ENCODE measurements around the gene RAB39B.
A peak's percentile ranks its signal among the peaks of the same experiment; 100 is the strongest.
"Not testable (repeated sequence)": the region's sequence is repeated elsewhere in the genome, so short reads cannot be mapped to it uniquely, and the experiment has no call there.

Gene RAB39B, protein sequence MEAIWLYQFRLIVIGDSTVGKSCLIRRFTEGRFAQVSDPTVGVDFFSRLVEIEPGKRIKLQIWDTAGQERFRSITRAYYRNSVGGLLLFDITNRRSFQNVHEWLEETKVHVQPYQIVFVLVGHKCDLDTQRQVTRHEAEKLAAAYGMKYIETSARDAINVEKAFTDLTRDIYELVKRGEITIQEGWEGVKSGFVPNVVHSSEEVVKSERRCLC

DNA sequence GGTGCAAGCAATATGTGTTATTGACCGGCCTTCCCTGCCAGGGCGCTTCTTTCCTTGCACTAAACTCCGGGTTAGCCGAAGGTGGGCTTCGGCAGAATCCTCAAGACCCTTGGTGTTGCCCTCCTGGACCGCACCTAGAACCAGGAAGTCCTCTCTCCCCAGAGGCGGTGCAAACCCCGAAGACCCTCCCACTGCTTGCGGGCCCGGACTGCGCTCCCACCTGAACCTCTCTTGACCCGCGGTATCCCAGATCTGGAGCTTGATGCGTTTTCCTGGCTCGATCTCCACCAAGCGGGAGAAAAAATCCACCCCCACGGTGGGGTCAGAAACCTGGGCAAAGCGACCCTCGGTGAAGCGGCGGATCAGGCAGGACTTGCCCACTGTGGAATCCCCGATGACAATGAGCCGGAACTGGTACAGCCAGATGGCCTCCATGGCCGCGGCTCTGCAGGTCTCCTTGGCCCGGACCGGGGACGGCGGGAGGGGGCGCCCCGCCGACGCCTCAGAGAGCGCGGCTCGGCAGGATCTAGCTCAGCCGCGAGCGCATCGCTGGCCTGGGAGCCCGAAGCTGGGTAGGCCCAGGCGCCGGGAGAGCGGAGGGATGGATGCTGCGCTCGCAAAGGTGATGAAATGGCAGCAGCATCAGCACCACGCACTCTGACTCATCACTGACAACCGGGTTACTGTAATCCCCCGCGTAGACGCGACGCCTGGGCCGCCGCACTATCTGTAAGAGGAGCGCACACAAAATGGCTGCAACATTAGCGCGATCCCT, at the start of gene RAB39B:
TSS of gene RAB39B (minus strand) at position 638 of the 775 bp plus-strand sequence. CDS start at position 435, 203 bp downstream.
- Histone ChIP-seq H3K79me2 (ENCODE audit: control insufficient read depth, insufficient read depth, low read length, unreplicated experiment) (no peaks in the 10 kb centered on the region), H2AFZ (ENCODE audit: low read length, unreplicated experiment) (no peak within 1 kb of the TSS), H3K36me3 (ENCODE audit: insufficient read depth, low read length) (no peaks in the 10 kb centered on the region), H3K4me3 (ENCODE audit: low read depth, low read length) (peak within 1 kb of the TSS; percentile 78), H3K4me1 (ENCODE audit: control insufficient read depth, insufficient read depth, low read length, unreplicated experiment) (no peaks in the 10 kb centered on the region), H3K27me3 (ENCODE audit: insufficient read depth, low read length) (no peaks in the 10 kb centered on the region), H3K27ac (ENCODE audit: low read depth, low read length) (no peak within 1 kb of the TSS)

DNA sequence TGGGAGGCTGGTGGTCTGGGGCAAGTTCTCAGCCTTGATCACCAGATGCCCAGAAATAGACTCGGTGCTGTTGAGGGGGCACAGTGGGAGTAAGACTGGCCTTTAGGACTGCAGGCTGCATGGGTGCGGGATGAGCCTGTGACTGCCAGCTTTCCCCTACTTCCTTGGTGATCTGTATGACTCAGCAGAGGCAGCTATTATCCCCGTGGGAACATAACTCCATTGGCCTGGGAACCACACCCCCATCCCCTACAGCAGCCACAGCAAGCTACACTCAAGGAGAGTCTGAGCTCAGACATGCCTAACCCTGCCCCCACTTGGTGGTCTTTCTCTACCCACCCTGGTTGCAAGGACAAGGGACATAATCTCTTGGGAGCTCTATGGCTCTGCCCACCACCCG, 49.5 kb upstream of the RAB39B start:
- Histone ChIP-seq H2AFZ (ENCODE audit: low read length, unreplicated experiment) (no peak overlapping the region), H3K4me1 (ENCODE audit: control insufficient read depth, insufficient read depth, low read length, unreplicated experiment) (no peaks in the 10 kb centered on the region), H3K4me3 (ENCODE audit: low read depth, low read length) (no peak overlapping the region), H3K27me3 (ENCODE audit: insufficient read depth, low read length) (no peaks in the 10 kb centered on the region), H3K36me3 (ENCODE audit: insufficient read depth, low read length) (no peaks in the 10 kb centered on the region), H3K79me2 (ENCODE audit: control insufficient read depth, insufficient read depth, low read length, unreplicated experiment) (no peaks in the 10 kb centered on the region), H3K27ac (ENCODE audit: low read depth, low read length) (no peak overlapping the region)

- Histone ChIP-seq H3K36me3 (ENCODE audit: insufficient read depth, low read length) (no peaks in the 10 kb centered on the region), H2AFZ (ENCODE audit: low read length, unreplicated experiment) (no peak overlapping the region), H3K4me3 (ENCODE audit: low read depth, low read length) (no peak overlapping the region), H3K27ac (ENCODE audit: low read depth, low read length) (no peak overlapping the region), H3K4me1 (ENCODE audit: control insufficient read depth, insufficient read depth, low read length, unreplicated experiment) (no peaks in the 10 kb centered on the region), H3K79me2 (ENCODE audit: control insufficient read depth, insufficient read depth, low read length, unreplicated experiment) (no peaks in the 10 kb centered on the region), H3K27me3 (ENCODE audit: insufficient read depth, low read length) (no peaks in the 10 kb centered on the region)
These were observed 29.5 kb upstream of the RAB39B start for GRCh38 chrX:155293771-155294170.

DNA sequence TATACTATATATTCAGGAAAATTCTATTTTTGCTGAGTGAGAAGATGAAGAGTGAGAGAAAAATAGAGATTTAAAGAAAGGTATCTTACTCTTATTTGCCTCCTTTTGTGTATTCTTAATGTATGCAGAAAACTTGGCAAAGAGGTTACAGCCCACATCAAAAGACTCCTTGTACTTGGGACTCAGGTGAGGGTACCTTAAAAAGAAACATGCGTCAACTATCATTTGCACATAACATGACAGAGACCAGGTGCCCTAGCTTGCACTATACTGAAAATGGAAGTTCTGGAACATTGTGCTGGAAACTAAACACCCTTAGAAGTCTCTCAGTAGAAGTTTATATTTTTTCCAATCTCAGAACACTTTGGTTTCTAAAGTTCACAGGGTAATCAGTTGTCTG, 15.6 kb upstream of the RAB39B start:
- H3K4me1 ChIP-seq (ENCODE audit: control insufficient read depth, insufficient read depth, low read length, unreplicated experiment), result no peaks in the 10 kb centered on the region
- H2AFZ ChIP-seq (ENCODE audit: low read length, unreplicated experiment), result no peak overlapping the region
- H3K4me3 ChIP-seq (ENCODE audit: low read depth, low read length), result no peak overlapping the region
- H3K27me3 ChIP-seq (ENCODE audit: insufficient read depth, low read length), result no peaks in the 10 kb centered on the region
- no peaks in the 10 kb centered on the region for H3K36me3 ChIP-seq (ENCODE audit: insufficient read depth, low read length)
- H3K27ac ChIP-seq (ENCODE audit: low read depth, low read length), result no peak overlapping the region
- H3K79me2 ChIP-seq (ENCODE audit: control insufficient read depth, insufficient read depth, low read length, unreplicated experiment), result no peaks in the 10 kb centered on the region

DNA sequence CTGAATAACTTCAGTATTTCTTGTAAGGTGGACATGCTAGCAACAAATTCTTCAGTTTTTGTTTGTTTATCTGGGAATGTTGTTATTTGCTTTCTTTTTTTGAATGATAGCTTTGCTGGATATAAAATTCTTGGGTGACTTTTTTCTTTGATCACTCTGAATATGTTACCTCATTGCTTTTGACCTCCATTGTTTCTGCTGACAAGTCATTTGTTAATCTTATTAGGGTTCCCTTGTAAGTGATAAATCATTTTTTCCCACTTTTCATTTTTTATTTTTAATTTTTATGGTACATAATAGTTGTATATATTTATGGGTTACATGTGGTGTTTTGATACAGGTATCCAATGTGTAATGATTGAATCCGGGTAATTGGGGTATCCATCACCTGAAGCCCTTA, 6.7 kb upstream of the RAB39B start:
- Histone ChIP-seq H3K27me3 (ENCODE audit: insufficient read depth, low read length) (no peaks in the 10 kb centered on the region), H3K36me3 (ENCODE audit: insufficient read depth, low read length) (no peaks in the 10 kb centered on the region), H3K79me2 (ENCODE audit: control insufficient read depth, insufficient read depth, low read length, unreplicated experiment) (no peaks in the 10 kb centered on the region), H3K4me3 (ENCODE audit: low read depth, low read length) (no peak overlapping the region), H2AFZ (ENCODE audit: low read length, unreplicated experiment) (no peak overlapping the region), H3K4me1 (ENCODE audit: control insufficient read depth, insufficient read depth, low read length, unreplicated experiment) (no peaks in the 10 kb centered on the region), H3K27ac (ENCODE audit: low read depth, low read length) (no peak overlapping the region)

DNA sequence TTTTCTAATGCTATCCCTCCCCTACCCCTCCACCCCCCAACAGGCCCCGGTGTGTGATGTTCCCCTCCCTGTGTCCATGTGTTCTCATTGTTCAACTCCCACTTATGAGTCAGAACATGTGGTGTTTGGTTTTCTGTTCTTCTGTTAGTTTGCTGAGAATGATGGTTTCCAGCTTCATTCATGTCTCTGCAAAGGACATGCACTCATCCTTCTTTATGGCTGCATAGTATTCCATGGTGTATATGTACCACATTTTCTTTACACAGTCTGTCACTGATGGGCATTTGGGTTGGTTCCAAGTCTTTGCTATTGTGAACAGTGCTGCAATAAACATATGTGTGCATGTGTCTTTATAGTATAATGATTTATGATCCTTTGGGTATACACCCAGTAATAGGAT, 3.7 kb upstream of the RAB39B start:
- H2AFZ ChIP-seq (ENCODE audit: low read length, unreplicated experiment); H3K36me3 ChIP-seq (ENCODE audit: insufficient read depth, low read length); H3K4me3 ChIP-seq (ENCODE audit: low read depth, low read length); H3K4me1 ChIP-seq (ENCODE audit: control insufficient read depth, insufficient read depth, low read length, unreplicated experiment); H3K27me3 ChIP-seq (ENCODE audit: insufficient read depth, low read length); H3K79me2 ChIP-seq (ENCODE audit: control insufficient read depth, insufficient read depth, low read length, unreplicated experiment); H3K27ac ChIP-seq (ENCODE audit: low read depth, low read length): not testable (repeated sequence)

- H3K79me2 ChIP-seq (ENCODE audit: control insufficient read depth, insufficient read depth, low read length, unreplicated experiment), result no peaks in the 10 kb centered on the region
- no peak overlapping the region for H2AFZ ChIP-seq (ENCODE audit: low read length, unreplicated experiment)
- no peak overlapping the region for H3K27ac ChIP-seq (ENCODE audit: low read depth, low read length)
- H3K36me3 ChIP-seq (ENCODE audit: insufficient read depth, low read length), result no peaks in the 10 kb centered on the region
- no peaks in the 10 kb centered on the region for H3K4me1 ChIP-seq (ENCODE audit: control insufficient read depth, insufficient read depth, low read length, unreplicated experiment)
- H3K27me3 ChIP-seq (ENCODE audit: insufficient read depth, low read length), result no peaks in the 10 kb centered on the region
- no peak overlapping the region for H3K4me3 ChIP-seq (ENCODE audit: low read depth, low read length)
These were observed 2.1 kb upstream of the RAB39B start for GRCh38 chrX:155266439-155266838.

DNA sequence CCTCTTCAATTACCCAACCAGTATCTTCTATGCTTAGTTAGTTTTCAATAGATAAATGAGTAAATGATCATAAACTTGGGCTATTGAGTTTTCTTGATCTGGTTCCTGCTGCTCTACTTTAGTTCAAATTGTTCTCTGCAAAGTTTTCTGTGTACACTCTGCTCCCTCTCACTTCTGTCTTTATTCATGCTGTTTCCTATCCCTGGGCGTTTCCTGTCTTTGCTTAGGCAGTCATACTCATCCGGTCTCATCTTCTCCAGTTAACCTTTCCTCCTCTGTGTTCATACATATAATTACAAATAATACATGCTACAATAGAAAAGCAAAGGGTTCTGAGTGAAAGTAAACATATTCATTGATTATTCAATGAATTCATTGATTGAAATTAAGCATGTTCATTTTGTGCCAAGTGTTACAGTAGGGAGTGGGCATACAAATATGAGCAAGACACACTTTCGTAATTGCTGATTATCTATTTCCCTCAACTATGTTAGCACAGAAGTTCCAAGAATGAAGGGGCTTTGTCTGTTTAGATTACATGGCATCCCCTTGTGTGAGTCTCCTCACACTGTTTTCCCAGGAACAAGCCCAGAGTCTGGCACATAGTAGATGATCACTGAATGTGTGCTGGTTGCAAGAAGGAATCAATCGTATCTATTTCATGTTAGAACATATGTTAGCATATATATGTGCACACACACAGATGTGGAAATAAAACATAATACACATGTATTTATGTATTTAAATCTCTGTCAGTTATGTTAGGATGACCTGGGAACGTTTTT, 1.1 kb downstream of the RAB39B start:
- no peak overlapping the region for H2AFZ ChIP-seq (ENCODE audit: low read length, unreplicated experiment)
- H3K27me3 ChIP-seq (ENCODE audit: insufficient read depth, low read length), result no peaks in the 10 kb centered on the region
- H3K36me3 ChIP-seq (ENCODE audit: insufficient read depth, low read length), result no peaks in the 10 kb centered on the region
- H3K27ac ChIP-seq (ENCODE audit: low read depth, low read length), result no peak overlapping the region
- H3K4me1 ChIP-seq (ENCODE audit: control insufficient read depth, insufficient read depth, low read length, unreplicated experiment), result no peaks in the 10 kb centered on the region
- H3K79me2 ChIP-seq (ENCODE audit: control insufficient read depth, insufficient read depth, low read length, unreplicated experiment), result no peaks in the 10 kb centered on the region
- peak overlapping the region; percentile 78 for H3K4me3 ChIP-seq (ENCODE audit: low read depth, low read length)

DNA sequence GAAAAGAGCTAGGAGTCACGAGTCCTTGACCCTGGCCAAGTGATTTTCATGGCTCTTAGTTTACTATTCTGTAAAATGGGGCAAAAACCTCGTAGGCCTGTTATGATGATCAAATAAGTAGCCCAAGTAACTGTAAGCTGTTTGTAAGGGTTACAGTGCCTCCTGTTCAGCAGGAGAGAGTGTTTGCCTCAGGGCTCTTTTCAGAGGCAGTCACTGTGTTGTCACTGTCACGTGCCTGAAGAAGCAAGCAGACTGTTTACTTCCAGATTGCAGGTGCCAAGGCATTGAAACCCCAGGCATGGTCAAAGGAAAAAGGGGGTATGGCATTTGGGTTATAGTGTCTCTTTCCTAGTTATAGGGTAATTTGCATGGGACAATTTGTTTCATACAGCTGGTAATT, 4.5 kb downstream of the RAB39B start:
- H2AFZ ChIP-seq (ENCODE audit: low read length, unreplicated experiment), result no peak overlapping the region
- H3K4me3 ChIP-seq (ENCODE audit: low read depth, low read length), result no peak overlapping the region
- H3K27ac ChIP-seq (ENCODE audit: low read depth, low read length), result no peak overlapping the region
- H3K79me2 ChIP-seq (ENCODE audit: control insufficient read depth, insufficient read depth, low read length, unreplicated experiment), result no peaks in the 10 kb centered on the region
- H3K36me3 ChIP-seq (ENCODE audit: insufficient read depth, low read length), result no peaks in the 10 kb centered on the region
- no peaks in the 10 kb centered on the region for H3K27me3 ChIP-seq (ENCODE audit: insufficient read depth, low read length)
- H3K4me1 ChIP-seq (ENCODE audit: control insufficient read depth, insufficient read depth, low read length, unreplicated experiment), result no peaks in the 10 kb centered on the region

- no peaks in the 10 kb centered on the region for H3K27me3 ChIP-seq (ENCODE audit: insufficient read depth, low read length)
- H3K79me2 ChIP-seq (ENCODE audit: control insufficient read depth, insufficient read depth, low read length, unreplicated experiment), result no peaks in the 10 kb centered on the region
- no peak overlapping the region for H2AFZ ChIP-seq (ENCODE audit: low read length, unreplicated experiment)
- no peak overlapping the region for H3K4me3 ChIP-seq (ENCODE audit: low read depth, low read length)
- no peak overlapping the region for H3K27ac ChIP-seq (ENCODE audit: low read depth, low read length)
- H3K36me3 ChIP-seq (ENCODE audit: insufficient read depth, low read length), result no peaks in the 10 kb centered on the region
- H3K4me1 ChIP-seq (ENCODE audit: control insufficient read depth, insufficient read depth, low read length, unreplicated experiment), result no peaks in the 10 kb centered on the region
These were observed 12.9 kb downstream of the RAB39B start for GRCh38 chrX:155251391-155251790.

Data from ACC112 (cell line).